H1 (cell line): ENCODE results near the gene BHMT2. TPM values are rescaled to one million over a fixed set of nuclear protein-coding genes. Genes with fewer than 3 reads are reported as not detected.

ENCODE experiments used
- CTCF ChIA-PET: fragments of 300-600 bp; sonication (Branson Sonifier 250); formaldehyde crosslinking; loops from one replicate; lab custom pipeline; 2021; ENCODE audit not compliant: partially characterized antibody; lab: Charles Lee
- POLR2A ChIA-PET: fragments of 300-600 bp; sonication (Branson Sonifier 250); formaldehyde crosslinking; loops from one replicate; lab custom pipeline; 2021; ENCODE audit warnings: inconsistent platforms; ENCODE audit not compliant: partially characterized antibody; lab: Charles Lee
- DNase-seq, 2 experiments: peaks; one replicate each; pipeline versions ENCODE4 v3.0.0 to v3.0.0-alpha.2; 2010 to 2022; ENCODE audit warnings: low spot score in 2 of 2, low read depth in 1 of 2, mixed read lengths in 1 of 2
- FAIRE-seq: peaks from 2 replicates; lab custom pipeline; 2011; peaks lifted over from hg19 to GRCh38; lab: Jason Lieb, UNC
- H2AFZ ChIP-seq: 2 replicates; pipeline ENCODE4 v1.8.1; 2012; ENCODE audit warnings: low read length, inconsistent platforms
- H2AK5ac ChIP-seq: 2 replicates; pipeline ENCODE4 v1.6.1; 2013; ENCODE audit warnings: low read depth, low read length
- H2BK120ac ChIP-seq: replicated peaks from 2 replicates; pipeline ENCODE3; 2013; ENCODE audit warnings: low read depth, low read length, inconsistent platforms
- H2BK12ac ChIP-seq: 2 replicates; pipeline ENCODE4 v1.6.1; 2013; ENCODE audit warnings: low read depth, low read length
- H2BK15ac ChIP-seq: 2 replicates; pipeline ENCODE4 v1.6.1; 2013; ENCODE audit warnings: low read length
- H2BK20ac ChIP-seq: 2 replicates; pipeline ENCODE4 v1.6.1; 2013; ENCODE audit warnings: low read length
- H2BK5ac ChIP-seq: 2 replicates; pipeline ENCODE4 v1.6.1; 2013; ENCODE audit warnings: low read depth, low read length
- H3K14ac ChIP-seq: 2 replicates; pipeline ENCODE4 v1.6.1; 2013; ENCODE audit warnings: inconsistent platforms; ENCODE audit not compliant: insufficient read length
- H3K18ac ChIP-seq: 2 replicates; pipeline ENCODE4 v1.6.1; 2013; ENCODE audit warnings: low read length; ENCODE audit errors: extremely low read depth
- H3K23ac ChIP-seq: 2 replicates; pipeline ENCODE4 v1.6.1; 2013; ENCODE audit warnings: inconsistent platforms; ENCODE audit not compliant: insufficient read length
- H3K23me2 ChIP-seq: 2 replicates; pipeline ENCODE4 v1.6.1; 2013; ENCODE audit warnings: low read depth, low read length
- H3K27ac ChIP-seq: 2 replicates; pipeline ENCODE4 v1.6.1; 2011; ENCODE audit warnings: low read depth, low read length, inconsistent platforms
- H3K27me3 ChIP-seq, 4 experiments: replicated peaks in 1 of 4; 1 replicate in 1 of 4; 2 replicates in 3 of 4; pipeline versions ENCODE4 v1.6.1 to v1.8.1; 2011 to 2013; ENCODE audit warnings: low read length in 3 of 4, mild to moderate bottlenecking in 3 of 4, inconsistent platforms in 2 of 4, mixed read lengths in 2 of 4, moderate library complexity in 1 of 4; ENCODE audit not compliant: control insufficient read depth in 3 of 4, insufficient read depth in 3 of 4; ENCODE audit errors: extremely low read depth in 1 of 4
- H3K36me3 ChIP-seq, 4 experiments: 2 replicates each; pipeline versions ENCODE4 v1.6.1 to v1.8.1; 2011 to 2013; ENCODE audit warnings: mild to moderate bottlenecking in 4 of 4, low read length in 3 of 4, moderate library complexity in 2 of 4, control low read depth in 1 of 4, inconsistent platforms in 1 of 4; ENCODE audit not compliant: insufficient read depth in 4 of 4, control insufficient read depth in 2 of 4
- H3K4ac ChIP-seq: replicated peaks from 2 replicates; pipeline ENCODE3; 2013; ENCODE audit warnings: low read length, low read depth, mixed read lengths, inconsistent platforms; ENCODE audit not compliant: insufficient read length
- H3K4me1 ChIP-seq, 4 experiments: replicated peaks in 1 of 4; 1 replicate in 1 of 4; 2 replicates in 3 of 4; pipeline versions ENCODE4 v1.6.1 to v1.8.1; 2011 to 2013; ENCODE audit warnings: low read length in 3 of 4, inconsistent platforms in 2 of 4, mixed read lengths in 1 of 4; ENCODE audit not compliant: insufficient read depth in 4 of 4, control insufficient read depth in 3 of 4
- H3K4me2 ChIP-seq, 2 experiments: 2 replicates each; pipeline versions ENCODE4 v1.6.1 to v1.8.1; 2011 to 2013; ENCODE audit warnings: low read depth in 2 of 2, low read length in 2 of 2, control low read depth in 1 of 2, inconsistent platforms in 1 of 2, mild to moderate bottlenecking in 1 of 2; ENCODE audit not compliant: insufficient read depth in 1 of 2
- H3K4me3 ChIP-seq, 4 experiments: fragments of 200-600, 300-600 bp in 1 of 4; sonication (generic), shearing (Covaris generic), sonication (Bioruptor Twin) in 1 of 4; 2 replicates each; pipeline versions ENCODE4 v1.5.1 to v1.8.1; 2011 to 2016; ENCODE audit warnings: low read length in 4 of 4, low read depth in 3 of 4, control low read depth in 2 of 4, inconsistent platforms in 2 of 4, mild to moderate bottlenecking in 2 of 4, mixed read lengths in 1 of 4, moderate library complexity in 1 of 4; ENCODE audit not compliant: insufficient read depth in 2 of 4; ENCODE audit errors: extremely low read depth in 1 of 4
- H3K56ac ChIP-seq: replicated peaks from 2 replicates; pipeline ENCODE3; 2013; ENCODE audit warnings: low read depth, mild to moderate bottlenecking, mixed read lengths, low read length, inconsistent platforms; ENCODE audit not compliant: insufficient read length
- H3K79me1 ChIP-seq: 2 replicates; pipeline ENCODE4 v1.6.1; 2013; ENCODE audit warnings: low read depth, low read length, control low read depth
- H3K79me2 ChIP-seq, 2 experiments: 2 replicates each; pipeline versions ENCODE4 v1.6.1 to v1.8.1; 2012 to 2013; ENCODE audit warnings: low read length in 2 of 2, mild to moderate bottlenecking in 2 of 2, inconsistent platforms in 1 of 2; ENCODE audit not compliant: insufficient read depth in 2 of 2, control insufficient read depth in 1 of 2
- H3K9ac ChIP-seq, 4 experiments: replicated peaks in 1 of 4; 1 replicate in 1 of 4; 2 replicates in 3 of 4; pipeline versions ENCODE4 v1.6.1 to v1.8.1; 2011 to 2013; ENCODE audit warnings: low read depth in 3 of 4, low read length in 3 of 4, control low read depth in 2 of 4, mild to moderate bottlenecking in 2 of 4, moderate library complexity in 2 of 4, inconsistent platforms in 1 of 4; ENCODE audit errors: extremely low read depth in 1 of 4
- H3K9me3 ChIP-seq, 2 experiments: 2 replicates each; pipeline versions ENCODE4 v1.6.1 to v1.8.1; 2012 to 2013; ENCODE audit warnings: mild to moderate bottlenecking in 2 of 2, moderate library complexity in 2 of 2, control low read depth in 1 of 2, inconsistent platforms in 1 of 2, low read depth in 1 of 2, low read length in 1 of 2, mixed read lengths in 1 of 2; ENCODE audit not compliant: insufficient read depth in 2 of 2
- H4K20me1 ChIP-seq, 2 experiments: replicated peaks in 1 of 2; 2 replicates each; pipeline versions ENCODE3 to v1.8.1; 2011 to 2013; ENCODE audit warnings: inconsistent platforms in 2 of 2, low read length in 2 of 2, mild to moderate bottlenecking in 1 of 2; ENCODE audit not compliant: insufficient read depth in 2 of 2, control insufficient read depth in 1 of 2
- H4K5ac ChIP-seq: 2 replicates; pipeline ENCODE4 v1.6.1; 2013; ENCODE audit warnings: low read length, low read depth, mixed read lengths, inconsistent platforms; ENCODE audit not compliant: insufficient read length
- H4K8ac ChIP-seq: 2 replicates; pipeline ENCODE4 v1.8.0; 2013; ENCODE audit warnings: mild to moderate bottlenecking, moderate library complexity, low read length, inconsistent platforms; ENCODE audit not compliant: insufficient read depth; ENCODE audit errors: extremely low read depth
- H4K91ac ChIP-seq: replicated peaks from 2 replicates; pipeline ENCODE3; 2013; ENCODE audit warnings: low read length, mixed read lengths, inconsistent platforms; ENCODE audit not compliant: insufficient read length
- CBX8 ChIP-seq: fragments of 300-800, 300-1000 bp; sonication (generic); IDR thresholded peaks from 2 replicates; pipeline ENCODE4 v1.7.1; 2016; ENCODE audit warnings: low read depth, low read length, borderline replicate concordance
- CHD2 ChIP-seq: IDR thresholded peaks from 2 replicates; pipeline ENCODE4 v1.6.1; 2012; ENCODE audit warnings: low read length, improper control_type of control experiment
- CREB1 ChIP-seq: IDR thresholded peaks from 2 replicates; pipeline ENCODE4 v1.6.1; 2012; ENCODE audit warnings: inconsistent platforms
- E2F6 ChIP-seq: IDR thresholded peaks from 2 replicates; pipeline ENCODE4 v1.6.1; 2012; ENCODE audit warnings: inconsistent platforms
- EP300 ChIP-seq, 2 experiments: IDR thresholded peaks; 1 replicate in 1 of 2; 2 replicates in 1 of 2; pipeline ENCODE4 v1.6.1; 2011 to 2012; ENCODE audit warnings: low read depth in 2 of 2, low read length in 2 of 2, mild to moderate bottlenecking in 2 of 2, borderline replicate concordance in 1 of 2, inconsistent platforms in 1 of 2, moderate library complexity in 1 of 2
- EZH2 ChIP-seq: fragments of 200-600 bp; sonication (generic); IDR thresholded peaks from 2 replicates; pipeline ENCODE4 v1.7.1; 2012; ENCODE audit warnings: low read depth, mild to moderate bottlenecking, moderate library complexity, low read length, inconsistent platforms; ENCODE audit not compliant: severe bottlenecking
- GTF2F1 ChIP-seq: IDR thresholded peaks from 2 replicates; pipeline ENCODE4 v1.6.1; 2012; ENCODE audit warnings: low read depth, low read length, improper control_type of control experiment, borderline replicate concordance
- KDM4A ChIP-seq: IDR thresholded peaks from one replicate; pipeline ENCODE4 v1.7.1; 2012; ENCODE audit warnings: low read depth, mild to moderate bottlenecking, moderate library complexity, low read length, inconsistent platforms; ENCODE audit not compliant: severe bottlenecking
- POLR2AphosphoS5 ChIP-seq: IDR thresholded peaks from 2 replicates; pipeline ENCODE4 v1.6.1; 2011; ENCODE audit warnings: low read depth, low read length
- RBBP5 ChIP-seq: IDR thresholded peaks from 2 replicates; pipeline ENCODE4 v1.7.1; 2012; ENCODE audit warnings: low read depth, mild to moderate bottlenecking, inconsistent platforms, low read length, moderate library complexity, borderline replicate concordance
- SAP30 ChIP-seq: fragments of 300-600 bp; sonication (generic); IDR thresholded peaks from 2 replicates; pipeline ENCODE4 v1.7.1; 2012; ENCODE audit warnings: low read length, moderate library complexity, mild to moderate bottlenecking, inconsistent platforms; ENCODE audit not compliant: insufficient read depth, insufficient replicate concordance
- SP2 ChIP-seq: IDR thresholded peaks from 2 replicates; pipeline ENCODE4 v1.6.1; 2012; ENCODE audit warnings: mild to moderate bottlenecking, low read length, inconsistent platforms
- SUZ12 ChIP-seq: fragments of 200-600 bp; sonication (generic); IDR thresholded peaks from 2 replicates; pipeline ENCODE4 v1.6.1; 2012; ENCODE audit warnings: mild to moderate bottlenecking, inconsistent platforms, low read length, moderate library complexity, mixed read lengths
- TCF12 ChIP-seq: IDR thresholded peaks from 2 replicates; pipeline ENCODE4 v1.6.1; 2011; ENCODE audit warnings: low read depth, mild to moderate bottlenecking, low read length
- WGBS, 2 experiments: shearing (Covaris generic) in 1 of 2; methylation state at CpG; one replicate each; pipeline versions ENCODE4 v1.1.6 to v1.1.7; 2013 to 2015; ENCODE audit warnings: low lambda C conversion rate in 2 of 2, mixed read lengths in 2 of 2, inconsistent platforms in 1 of 2, low coverage in 1 of 2, missing lambda C conversion rate in 1 of 2; ENCODE audit not compliant: insufficient replicate concordance in 2 of 2, insufficient coverage in 1 of 2, insufficient read length in 1 of 2; ENCODE audit errors: extremely low coverage in 1 of 2, missing lambda C conversion rate in 1 of 2; 5-methylcytosine and 5-hydroxymethylcytosine counted together
- polyA plus RNA-seq, 7 experiments: library from polyadenylated mRNA; depleted of rRNA in 3 of 7; stranded (reverse) in 5 of 7; unstranded in 2 of 7; fragments of >200 nt in 5 of 7; fragments of 200-250 nt in 2 of 7; gene quantifications; 1 replicate in 5 of 7; 2 replicates in 1 of 7; 4 replicates in 1 of 7; pipeline versions ENCODE4 v1.2.1 to v1.2.3, GENCODE V29; 2011 to 2013; ENCODE audit warnings: missing spikeins in 2 of 7, mixed read lengths in 2 of 7
- total RNA-seq: library from RNA; stranded (reverse); fragmentation: NEBNext Ultra II Directional; extraction: Animal tissue kit (Norgen Biotek cat#: 25700); gene quantifications from 2 replicates; pipeline ENCODE4 v1.2.1, GENCODE V29; 2021

BHMT2 gene
- total and polyA plus RNA-seq, 2 of the 8 experiments (the other 6 are each of a cell fraction or from before 2014, with no cell fraction given), result 0.11 TPM; not detected in 1

- no peaks in the 10 kb centered on the region for H3K4me1 ChIP-seq
- no peak overlapping the region for H3K56ac ChIP-seq
- H4K20me1 ChIP-seq, result no peaks in the 10 kb centered on the region
- H2BK12ac ChIP-seq, result no peak overlapping the region
- no peaks in the 10 kb centered on the region for H3K79me2 ChIP-seq
- DNase-seq, result no peak
- no peak overlapping the region for H3K9ac ChIP-seq
- FAIRE-seq, result no peak
- no peak overlapping the region for H3K14ac ChIP-seq
- no peak overlapping the region for H4K5ac ChIP-seq
- H3K27me3 ChIP-seq, result no peaks in the 10 kb centered on the region; a peak in 1 of 7 replicates
- ChIA-PET POLR2A (no interaction called here), CTCF (interaction anchor here (1.5 to 2.0 kb wide), 3 partner anchors 14 to 98 kb away, joined by 3 to 7 read pairs (median 6); no protein-coding TSS in a partner anchor)
- no peak overlapping the region for H2AFZ ChIP-seq
- no peaks in the 10 kb centered on the region for H3K36me3 ChIP-seq
- H3K23ac ChIP-seq, result no peak overlapping the region
- H3K4ac ChIP-seq, result no peak overlapping the region
- H3K23me2 ChIP-seq, result no peaks in the 10 kb centered on the region
- no peak overlapping the region for H2BK120ac ChIP-seq
- H3K18ac ChIP-seq, result no peak overlapping the region
- no peaks in the 10 kb centered on the region for H3K79me1 ChIP-seq
- WGBS, 2 experiments, result 87% methylated on average over 4 of the region's 4 CpGs; no CpG with 5 or more reads in 1 of the 2 experiments
- no peak overlapping the region for H4K91ac ChIP-seq
- no peak overlapping the region for H2BK20ac ChIP-seq
- H4K8ac ChIP-seq, result no peak overlapping the region
- no peak overlapping the region for H3K4me3 ChIP-seq
- no peak overlapping the region for H3K4me2 ChIP-seq
- H2BK15ac ChIP-seq, result no peak overlapping the region
- H3K9me3 ChIP-seq, result no peaks in the 10 kb centered on the region
- no peak overlapping the region for H2AK5ac ChIP-seq
- H3K27ac ChIP-seq, result no peak overlapping the region
- H2BK5ac ChIP-seq, result no peak overlapping the region
- TF ChIP-seq CBX8, result no peak
- TF ChIP-seq SAP30, result no peak
- no peak for TF ChIP-seq SUZ12
- no peak for TF ChIP-seq E2F6
- TF ChIP-seq CREB1, result no peak
- no peak for TF ChIP-seq POLR2AphosphoS5
- no peak for TF ChIP-seq EZH2
- TF ChIP-seq GTF2F1, result no peak
- no peak for TF ChIP-seq SP2
- no peak for TF ChIP-seq RBBP5
- no peak for TF ChIP-seq KDM4A
- TF ChIP-seq EP300 (IDR thresholded peaks at IDR 0.05; ENCODE audit: borderline replicate concordance in 1 of 2, low read depth in 2 of 2, low read length in 2 of 2), result no peak
- TF ChIP-seq CHD2, result no peak
- no peak for TF ChIP-seq TCF12
These were observed 49.9 kb downstream of the BHMT2 start for GRCh38 chr5:79119486-79119885.
